Adipocyte (in vitro differentiated cells): ENCODE results near the gene TSPAN32.
A peak's percentile ranks its signal among the peaks of the same experiment; 100 is the strongest.
"Not testable (repeated sequence)": the region's sequence is repeated elsewhere in the genome, so short reads cannot be mapped to it uniquely, and the experiment has no call there.

Experiments used
- DNase-seq: peaks from one replicate; pipeline ENCODE4 v3.0.0-alpha.2; 2015; ENCODE audit warnings: low read depth
- H3K27me3 ChIP-seq: replicated peaks from 2 replicates; pipeline ENCODE4 v1.7.0; 2013; ENCODE audit warnings: mild to moderate bottlenecking, low read length, moderate library complexity; ENCODE audit not compliant: control insufficient read depth, insufficient read depth
- H3K36me3 ChIP-seq: 2 replicates; pipeline ENCODE4 v1.7.0; 2013; ENCODE audit warnings: low read length, mild to moderate bottlenecking, moderate library complexity; ENCODE audit not compliant: control insufficient read depth, insufficient read depth, severe bottlenecking
- H3K4me1 ChIP-seq: 2 replicates; pipeline ENCODE4 v1.7.0; 2013; ENCODE audit warnings: mild to moderate bottlenecking, low read length, moderate library complexity; ENCODE audit not compliant: control insufficient read depth, insufficient read depth
- H3K4me3 ChIP-seq: 2 replicates; pipeline ENCODE4 v1.7.0; 2013; ENCODE audit warnings: mild to moderate bottlenecking, low read length, moderate library complexity
- H3K9ac ChIP-seq: 2 replicates; pipeline ENCODE4 v1.7.0; 2013; ENCODE audit warnings: mild to moderate bottlenecking, low read length, moderate library complexity
- H3K9me3 ChIP-seq: 2 replicates; pipeline ENCODE4 v1.7.0; 2013; ENCODE audit warnings: mild to moderate bottlenecking, low read length, moderate library complexity; ENCODE audit not compliant: control insufficient read depth

Gene TSPAN32

GRCh38 chr11:2325123-2325522, 23.3 kb downstream of the TSPAN32 start:
- H3K4me3 ChIP-seq: no peak overlapping the region
- H3K27me3 ChIP-seq: no peaks in the 10 kb centered on the region
- H3K36me3 ChIP-seq: no peaks in the 10 kb centered on the region
- peaks cover 6% of the 10 kb centered on the region for H3K4me1 ChIP-seq
- no peak for DNase-seq
- H3K9me3 ChIP-seq: no peaks in the 10 kb centered on the region
- H3K9ac ChIP-seq: no peak overlapping the region

- H3K9ac ChIP-seq: no peak overlapping the region
- H3K36me3 ChIP-seq: no peaks in the 10 kb centered on the region
- peaks cover 6% of the 10 kb centered on the region for H3K4me1 ChIP-seq
- H3K4me3 ChIP-seq: no peak overlapping the region
- H3K9me3 ChIP-seq: peaks cover under 1% of the 10 kb centered on the region
- no peaks in the 10 kb centered on the region for H3K27me3 ChIP-seq
- DNase-seq: peak; percentile 20
Observed at GRCh38 chr11:2325719-2326118, 23.9 kb downstream of the TSPAN32 start.

- H3K4me1 ChIP-seq: peaks cover 6% of the 10 kb centered on the region
- H3K27me3 ChIP-seq: no peaks in the 10 kb centered on the region
- no peak for DNase-seq
- no peak overlapping the region for H3K4me3 ChIP-seq
- H3K9me3 ChIP-seq: peaks cover 8% of the 10 kb centered on the region
- H3K36me3 ChIP-seq: no peaks in the 10 kb centered on the region
- H3K9ac ChIP-seq: no peak overlapping the region
Observed at GRCh38 chr11:2327032-2327431, 25.2 kb downstream of the TSPAN32 start.

- H3K4me1 ChIP-seq: peaks cover 6% of the 10 kb centered on the region
- H3K9me3 ChIP-seq: peaks cover 8% of the 10 kb centered on the region
- DNase-seq: no peak
- no peak overlapping the region for H3K9ac ChIP-seq
- no peaks in the 10 kb centered on the region for H3K27me3 ChIP-seq
- H3K4me3 ChIP-seq: no peak overlapping the region
- H3K36me3 ChIP-seq: no peaks in the 10 kb centered on the region
Observed at GRCh38 chr11:2328021-2328420, 26.2 kb downstream of the TSPAN32 start.

GRCh38 chr11:2328656-2329354, 27.0 kb downstream of the TSPAN32 start:
- no peaks in the 10 kb centered on the region for H3K27me3 ChIP-seq
- no peak overlapping the region for H3K9ac ChIP-seq
- peaks cover 6% of the 10 kb centered on the region for H3K4me1 ChIP-seq
- peaks cover 8% of the 10 kb centered on the region for H3K9me3 ChIP-seq
- H3K36me3 ChIP-seq: no peaks in the 10 kb centered on the region
- H3K4me3 ChIP-seq: no peak overlapping the region
- no peak for DNase-seq

GRCh38 chr11:2329551-2329950, 27.7 kb downstream of the TSPAN32 start:
- Histone ChIP-seq H3K27me3 (no peaks in the 10 kb centered on the region), H3K36me3 (no peaks in the 10 kb centered on the region), H3K4me3 (no peak overlapping the region), H3K9me3 (peaks cover 8% of the 10 kb centered on the region), H3K4me1 (peaks cover 6% of the 10 kb centered on the region), H3K9ac (no peak overlapping the region)
- DNase-seq: no peak

GRCh38 chr11:2330696-2331095, 28.9 kb downstream of the TSPAN32 start:
- no peak overlapping the region for H3K4me3 ChIP-seq
- no peak for DNase-seq

GRCh38 chr11:2331404-2331803, 29.6 kb downstream of the TSPAN32 start:
- no peaks in the 10 kb centered on the region for H3K36me3 ChIP-seq
- peaks cover 8% of the 10 kb centered on the region for H3K9me3 ChIP-seq
- H3K4me3 ChIP-seq: no peak overlapping the region
- no peaks in the 10 kb centered on the region for H3K27me3 ChIP-seq
- H3K4me1 ChIP-seq: no peaks in the 10 kb centered on the region
- H3K9ac ChIP-seq: no peak overlapping the region
- DNase-seq: no peak

More at GRCh38 chr11:2330696-2331095, 28.9 kb downstream of the TSPAN32 start:
- Histone ChIP-seq H3K36me3 (no peaks in the 10 kb centered on the region), H3K27me3 (no peaks in the 10 kb centered on the region), H3K4me1 (peaks cover 4% of the 10 kb centered on the region), H3K9me3 (peaks cover 8% of the 10 kb centered on the region), H3K9ac (no peak overlapping the region)

GRCh38 chr11:2332569-2332968, 30.8 kb downstream of the TSPAN32 start:
- H3K9me3 ChIP-seq, H3K4me3 ChIP-seq, H3K27me3 ChIP-seq, H3K36me3 ChIP-seq, H3K9ac ChIP-seq, H3K4me1 ChIP-seq, DNase-seq: not testable (repeated sequence)

GRCh38 chr11:2333486-2334205, 31.8 kb downstream of the TSPAN32 start:
- H3K27me3 ChIP-seq, H3K9me3 ChIP-seq, H3K4me3 ChIP-seq, DNase-seq, H3K9ac ChIP-seq, H3K4me1 ChIP-seq, H3K36me3 ChIP-seq: not testable (repeated sequence)

- not testable (repeated sequence) for DNase-seq, H3K4me1 ChIP-seq, H3K27me3 ChIP-seq, H3K9ac ChIP-seq, H3K36me3 ChIP-seq, H3K4me3 ChIP-seq, H3K9me3 ChIP-seq
Observed at GRCh38 chr11:2335286-2335685, 33.5 kb downstream of the TSPAN32 start.
